GM23248 (cell line): Measurements from ENCODE around the gene TTC28. TPM values are rescaled to one million over a fixed set of nuclear protein-coding genes. Genes with fewer than 3 reads are reported as not detected.

Experiments used
- DNase-seq: peaks from one replicate; pipeline ENCODE4 v3.0.0-alpha.2; 2015
- H2AFZ ChIP-seq: fragments of 200-600 bp; sonication (generic); 2 replicates; pipeline ENCODE4 v1.6.1; 2016; ENCODE audit warnings: antibody characterized with exemption
- H3F3A ChIP-seq: fragments of 200-600 bp; sonication (generic); 2 replicates; pipeline ENCODE4 v1.6.1; 2016; ENCODE audit warnings: mild to moderate bottlenecking, antibody characterized with exemption, mixed run types; ENCODE audit not compliant: insufficient read depth
- H3K27ac ChIP-seq: fragments of 200-600 bp; sonication (generic); 2 replicates; pipeline ENCODE4 v1.5.1; 2016; ENCODE audit warnings: mild to moderate bottlenecking
- H3K27me3 ChIP-seq: fragments of 200-600 bp; sonication (generic); replicated peaks from 2 replicates; pipeline ENCODE4 v1.6.1; 2016; ENCODE audit warnings: mild to moderate bottlenecking; ENCODE audit not compliant: insufficient read depth
- H3K36me3 ChIP-seq: fragments of 200-600 bp; sonication (generic); 2 replicates; pipeline ENCODE4 v1.6.1; 2016; ENCODE audit warnings: low read depth, mild to moderate bottlenecking
- H3K4me1 ChIP-seq: fragments of 200-600 bp; sonication (generic); 2 replicates; pipeline ENCODE4 v1.6.1; 2016; ENCODE audit warnings: mild to moderate bottlenecking; ENCODE audit not compliant: insufficient read depth
- H3K4me2 ChIP-seq: fragments of 200-600 bp; sonication (generic); one replicate; pipeline ENCODE4 v1.6.1; 2016; ENCODE audit warnings: mild to moderate bottlenecking; ENCODE audit not compliant: unreplicated experiment
- H3K4me3 ChIP-seq: fragments of 200-600 bp; sonication (generic); 2 replicates; pipeline ENCODE4 v1.5.1; 2016; ENCODE audit warnings: mild to moderate bottlenecking
- H3K79me2 ChIP-seq: fragments of 200-600 bp; sonication (generic); 2 replicates; pipeline ENCODE4 v1.6.1; 2016; ENCODE audit warnings: mild to moderate bottlenecking; ENCODE audit not compliant: insufficient read depth
- H3K9ac ChIP-seq: fragments of 200-600 bp; sonication (generic); 2 replicates; pipeline ENCODE4 v1.6.1; 2016; ENCODE audit warnings: mild to moderate bottlenecking
- H3K9me2 ChIP-seq: fragments of 200-600 bp; sonication (generic); 2 replicates; pipeline ENCODE4 v1.6.1; 2016; ENCODE audit warnings: mixed run types, mild to moderate bottlenecking, moderate library complexity; ENCODE audit not compliant: insufficient read depth
- H3K9me3 ChIP-seq: fragments of 200-600 bp; sonication (generic); one replicate; pipeline ENCODE4 v1.6.1; 2017; ENCODE audit warnings: low read depth
- H4K20me1 ChIP-seq: fragments of 200-600 bp; sonication (generic); 2 replicates; pipeline ENCODE4 v1.6.0; 2016; ENCODE audit not compliant: insufficient read depth
- EZH2 ChIP-seq: fragments of 200-600 bp; sonication (generic); IDR thresholded peaks from 2 replicates; pipeline ENCODE4 v1.6.1; 2018; ENCODE audit warnings: antibody characterized with exemption, mild to moderate bottlenecking; ENCODE audit not compliant: insufficient read depth, poor library complexity, severe bottlenecking
- EZH2phosphoT487 ChIP-seq: fragments of 200-600 bp; sonication (generic); IDR thresholded peaks from 2 replicates; pipeline ENCODE4 v1.6.1; 2018; ENCODE audit warnings: antibody characterized with exemption, moderate library complexity, mild to moderate bottlenecking, low read depth; ENCODE audit not compliant: insufficient read depth
- WGBS, 2 experiments: methylation state at CpG; one replicate each; pipeline ENCODE4 v1.1.6; 2015 to 2017; ENCODE audit warnings: low lambda C conversion rate in 2 of 2, low coverage in 1 of 2; ENCODE audit errors: missing lambda C conversion rate in 2 of 2; 5-methylcytosine and 5-hydroxymethylcytosine counted together
- in situ Hi-C: fragments of 300-500 bp; cut with MboI; formaldehyde crosslinking; loops from 2 replicates; pipeline ENCODE4 v1.15.0; 2020
- polyA plus RNA-seq: library from polyadenylated mRNA; unstranded; fragments of >200 nt; fragmentation: Nextera tagmentation; extraction: Ambion mirVana; gene quantifications from 2 replicates; pipeline ENCODE4 v1.2.1, GENCODE V29; 2016
- total RNA-seq: library from RNA; depleted of rRNA; stranded (reverse); fragments of >200 nt; shearing (Covaris generic); gene quantifications from 2 replicates; pipeline ENCODE4 v1.2.3, GENCODE V29; 2014

The TTC28 gene
- total and polyA plus RNA-seq, 2 experiments from 2014 or later, result 12.5 to 41.9 TPM

GRCh38 chr22:28116219-28116673 lies 563.4 kb downstream of the TTC28 start:
- no peaks in the 10 kb centered on the region for H3K9me2 ChIP-seq
- H3K4me1 ChIP-seq, result peaks cover 72% of the 10 kb centered on the region
- WGBS, 2 experiments, result 0% methylated on average over 2 of the region's 2 CpGs
- H3K27me3 ChIP-seq, result no peaks in the 10 kb centered on the region
- TF ChIP-seq EZH2phosphoT487 (no peak), EZH2 (no peak)
- DNase-seq, result peak; percentile 97
- H2AFZ ChIP-seq, result no peak overlapping the region
- no peaks in the 10 kb centered on the region for H3K9me3 ChIP-seq
- H3K9ac ChIP-seq, result peak overlapping the region; percentile 18; the same call in 1 of the 2 replicates
- peaks cover 34% of the 10 kb centered on the region for H3K79me2 ChIP-seq
- no peaks in the 10 kb centered on the region for H3K36me3 ChIP-seq
- peak overlapping the region; percentile 72 for H3K4me2 ChIP-seq
- peak overlapping the region; percentile 20; the same call in 1 of the 2 replicates for H3K4me3 ChIP-seq
- H3K27ac ChIP-seq, result peak overlapping the region; percentile 66
- peaks cover 49% of the 10 kb centered on the region for H3F3A ChIP-seq
- in situ Hi-C loops, result no loop called here
- no peaks in the 10 kb centered on the region for H4K20me1 ChIP-seq

- H4K20me1 ChIP-seq, result no peaks in the 10 kb centered on the region
- H3K79me2 ChIP-seq, result peaks cover 31% of the 10 kb centered on the region
- H3F3A ChIP-seq, result peaks cover 55% of the 10 kb centered on the region
- DNase-seq, result peak; percentile 30
- peaks cover 69% of the 10 kb centered on the region for H3K4me1 ChIP-seq
- no peak for TF ChIP-seq EZH2
- no peak for TF ChIP-seq EZH2phosphoT487
- peak overlapping the region; percentile 66 for H3K27ac ChIP-seq
- WGBS, 2 experiments, result 81 to 82% methylated on average over 4 of the region's 4 CpGs
- no peaks in the 10 kb centered on the region for H3K27me3 ChIP-seq
- peak overlapping the region; percentile 61 for H3K4me2 ChIP-seq
- no peaks in the 10 kb centered on the region for H3K9me3 ChIP-seq
- H3K9ac ChIP-seq, result no peak overlapping the region
- H3K4me3 ChIP-seq, result no peak overlapping the region
- in situ Hi-C loops, result no loop called here
- H3K9me2 ChIP-seq, result no peaks in the 10 kb centered on the region
- no peak overlapping the region for H2AFZ ChIP-seq
- H3K36me3 ChIP-seq, result no peaks in the 10 kb centered on the region
Measured at GRCh38 chr22:28115426-28115825, 564.2 kb downstream of the TTC28 start.

DNA sequence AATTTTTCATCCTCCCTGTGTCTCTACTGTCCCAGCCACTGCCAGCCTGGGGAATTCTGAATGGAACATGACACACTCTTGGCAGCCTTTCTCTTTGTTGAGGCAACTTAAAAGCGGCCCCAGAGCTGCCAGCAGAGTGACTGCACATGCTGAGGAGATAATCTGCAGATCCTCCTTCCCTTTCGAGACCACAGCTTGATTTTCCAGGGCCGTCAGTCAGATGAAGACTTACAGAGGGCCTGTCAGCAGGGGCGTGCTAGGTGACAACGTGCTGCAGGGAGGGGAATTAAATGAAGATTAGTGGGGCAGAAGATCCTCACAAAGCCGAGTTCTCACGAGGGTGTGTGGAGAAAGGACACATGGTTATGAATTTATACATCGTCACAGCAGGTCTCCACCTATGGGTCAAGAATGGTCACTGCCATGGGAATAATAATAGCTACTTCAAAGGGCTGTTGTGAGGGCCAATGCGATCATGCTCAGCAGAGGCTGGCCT lies 567.0 kb downstream of the TTC28 start:
- DNase-seq, result peak; percentile 95
- no peaks in the 10 kb centered on the region for H3K9me3 ChIP-seq
- peak overlapping the region; percentile 71 for H3K4me2 ChIP-seq
- H3K4me3 ChIP-seq, result no peak overlapping the region
- H3K27ac ChIP-seq, result peak overlapping the region; percentile 73
- H4K20me1 ChIP-seq, result no peaks in the 10 kb centered on the region
- H3F3A ChIP-seq, result peaks cover 63% of the 10 kb centered on the region
- H3K9me2 ChIP-seq, result no peaks in the 10 kb centered on the region
- H3K4me1 ChIP-seq, result peaks cover 70% of the 10 kb centered on the region
- peak overlapping the region; percentile 43 for H3K9ac ChIP-seq
- whole genome bisulfite sequencing, 2 experiments, result 4 to 5% methylated on average over 9 of the region's 9 CpGs
- peak overlapping the region; percentile 39; the same call in 1 of the 2 replicates for H2AFZ ChIP-seq
- 0 out of 2 replicates have a peak, but pooled peaks cover 8% of the 10 kb centered on the region for H3K79me2 ChIP-seq
- TF ChIP-seq EZH2 (no peak), EZH2phosphoT487 (no peak)
- H3K27me3 ChIP-seq, result no peaks in the 10 kb centered on the region
- H3K36me3 ChIP-seq, result no peaks in the 10 kb centered on the region
- in situ Hi-C loops, result no loop called here

DNA sequence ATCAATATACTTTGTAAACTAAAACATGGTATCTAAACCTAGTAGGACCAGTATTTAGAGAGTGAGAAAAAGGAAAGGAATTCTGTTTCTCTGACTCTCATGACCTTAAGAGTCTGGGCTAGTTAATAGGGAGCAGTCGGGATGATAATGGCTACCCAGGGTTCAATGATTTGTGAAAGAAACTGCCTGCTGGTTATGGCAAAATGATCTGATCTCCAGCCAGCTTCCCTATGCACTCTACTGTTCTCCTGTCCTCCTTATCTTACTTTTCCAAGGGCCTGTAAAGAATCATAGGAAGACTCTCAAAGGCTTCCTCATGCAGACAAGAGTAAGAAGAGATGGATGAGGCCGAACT lies 567.5 kb downstream of the TTC28 start:
- 0 to 2% methylated on average over 2 of the region's 2 CpGs for WGBS, 2 experiments
- peak overlapping the region; percentile 39; the same call in 1 of the 2 replicates for H2AFZ ChIP-seq
- no peak for TF ChIP-seq EZH2
- no peak for TF ChIP-seq EZH2phosphoT487

More for the DNA sequence above, 567.5 kb downstream of the TTC28 start:
- no peaks in the 10 kb centered on the region for H3K9me3 ChIP-seq
- in situ Hi-C loops, result no loop called here
- H3K9me2 ChIP-seq, result no peaks in the 10 kb centered on the region
- H3K27ac ChIP-seq, result peak overlapping the region; percentile 73
- H3K9ac ChIP-seq, result peak overlapping the region; percentile 43
- H3K27me3 ChIP-seq, result no peaks in the 10 kb centered on the region
- no peak for DNase-seq
- no peaks in the 10 kb centered on the region for H3K36me3 ChIP-seq
- no peaks in the 10 kb centered on the region for H4K20me1 ChIP-seq
- H3K79me2 ChIP-seq, result 0 out of 2 replicates have a peak, but pooled peaks cover 8% of the 10 kb centered on the region
- H3F3A ChIP-seq, result peaks cover 58% of the 10 kb centered on the region
- peak overlapping the region; percentile 71 for H3K4me2 ChIP-seq
- peaks cover 66% of the 10 kb centered on the region for H3K4me1 ChIP-seq
- peak overlapping the region; percentile 15; the same call in 1 of the 2 replicates for H3K4me3 ChIP-seq
